K562 (cell line): ENCODE data around the gene SNCG. TPM values are rescaled to one million over a fixed set of nuclear protein-coding genes. Genes with fewer than 3 reads are reported as not detected.
A peak's percentile ranks its signal among the peaks of the same experiment; 100 is the strongest.

Source experiments
- ARID2 ChIP-seq: fragments of 450-650 bp; IDR thresholded peaks from 2 replicates; pipeline ENCODE4 v1.6.1; 2017; ENCODE audit warnings: antibody characterized with exemption, mild to moderate bottlenecking
- ATF1 ChIP-seq, 2 experiments: fragments of 450-650 bp in 1 of 2; IDR thresholded peaks; 2 replicates each; pipeline ENCODE4 v1.6.1; 2016; ENCODE audit warnings: missing compliant biosample characterization in 1 of 2, missing genetic modification characterization in 1 of 2
- E2F4 ChIP-seq: sonication (generic); formaldehyde crosslinking; IDR thresholded peaks from 2 replicates; pipeline ENCODE4 v1.8.0; 2022; ENCODE audit warnings: mild to moderate bottlenecking, low read depth, missing genetic modification reagents
- FOXK2 ChIP-seq, 2 experiments: fragments of 450-650 bp; IDR thresholded peaks in 1 of 2; conservative IDR thresholded peaks in 1 of 2; 2 replicates each; pipeline ENCODE4 v1.6.1; 2016; ENCODE audit warnings: low read depth in 2 of 2, mild to moderate bottlenecking in 1 of 2
- GMEB1 ChIP-seq: fragments of 250-450 bp; sonication (Bioruptor Pico); IDR thresholded peaks from 2 replicates; pipeline ENCODE4 v1.4.0; 2020; ENCODE audit warnings: mild to moderate bottlenecking
- GTF3C2 ChIP-seq: IDR thresholded peaks from 3 replicates; pipeline ENCODE4 v1.6.1; 2011; ENCODE audit warnings: borderline replicate concordance, mild to moderate bottlenecking, moderate library complexity; ENCODE audit not compliant: insufficient read length; ENCODE audit errors: extremely low read depth
- HBP1 ChIP-seq: fragments of 450-650 bp; formaldehyde crosslinking; IDR thresholded peaks from 2 replicates; pipeline ENCODE4 v1.4.0; 2022; ENCODE audit warnings: missing genetic modification characterization
- HNRNPUL1 ChIP-seq: fragments of 200-400 bp; formaldehyde crosslinking; IDR thresholded peaks from 2 replicates; pipeline ENCODE4 v1.6.1; 2017; ENCODE audit warnings: low read length
- IFI16 ChIP-seq: fragments of 250-450 bp; sonication (Bioruptor Pico); IDR thresholded peaks from 2 replicates; pipeline ENCODE4 v2.1.2; 2022; ENCODE audit warnings: mild to moderate bottlenecking, inconsistent platforms
- KAT2B ChIP-seq: IDR thresholded peaks from one replicate; pipeline ENCODE4 v1.6.1; 2012; ENCODE audit warnings: low read depth, mild to moderate bottlenecking, control low read depth, inconsistent platforms, low read length, moderate library complexity
- NELFE ChIP-seq: IDR thresholded peaks from 2 replicates; pipeline ENCODE4 v1.6.1; 2011; ENCODE audit warnings: mild to moderate bottlenecking; ENCODE audit not compliant: insufficient read depth, insufficient read length
- PTBP1 ChIP-seq: fragments of 200-400 bp; formaldehyde crosslinking; IDR thresholded peaks from 2 replicates; pipeline ENCODE4 v1.6.1; 2017; ENCODE audit warnings: low read depth, low read length
- RBM39 ChIP-seq: fragments of 200-400 bp; formaldehyde crosslinking; optimal IDR thresholded peaks from 2 replicates; pipeline ENCODE3; 2018; ENCODE audit warnings: low read depth, low read length
- SIRT6 ChIP-seq: IDR thresholded peaks from one replicate; pipeline ENCODE4 v1.6.1; 2012; ENCODE audit warnings: low read depth, mild to moderate bottlenecking, control low read depth, inconsistent platforms, low read length, moderate library complexity
- SLC30A9 ChIP-seq: fragments of 250-450 bp; sonication (Bioruptor Pico); IDR thresholded peaks from 2 replicates; pipeline ENCODE4 v1.8.0; 2022; ENCODE audit warnings: mild to moderate bottlenecking, moderate library complexity
- SMARCE1 ChIP-seq: fragments of 450-650 bp; IDR thresholded peaks from 2 replicates; pipeline ENCODE4 v1.7.1; 2016; ENCODE audit warnings: mild to moderate bottlenecking
- TAF9B ChIP-seq: fragments of 450-650 bp; IDR thresholded peaks from 2 replicates; pipeline ENCODE4 v1.6.1; 2018; ENCODE audit warnings: mild to moderate bottlenecking; ENCODE audit not compliant: partially characterized antibody
- VEZF1 ChIP-seq: fragments of 200-800 bp; sonication (Bioruptor generic); IDR thresholded peaks from 2 replicates; pipeline ENCODE4 v1.6.1; 2017; ENCODE audit warnings: missing genetic modification characterization, missing compliant biosample characterization
- ZNF354B ChIP-seq: fragments of 250-450 bp; sonication (Bioruptor Pico); IDR thresholded peaks from 2 replicates; pipeline ENCODE4 v1.4.0; 2020
- polyA plus RNA-seq, 8 experiments: library from polyadenylated mRNA; depleted of rRNA in 4 of 8; stranded (reverse) in 5 of 8; unstranded in 3 of 8; fragments of >200 nt; fragmentation: Nextera tagmentation in 2 of 8; fragmentation: Illumina TruSeq in 1 of 8; extraction: Ambion mirVana in 2 of 8; extraction: Trizol in 1 of 8; gene quantifications; 2 replicates each; pipeline versions ENCODE4 v1.2.1 to v1.2.3, GENCODE V29; 2011 to 2014; ENCODE audit warnings: inconsistent platforms in 1 of 8, missing spikeins in 1 of 8
- total RNA-seq, 7 experiments: library from RNA; depleted of rRNA in 6 of 7; stranded (reverse); fragments of >200 nt in 6 of 7; fragmentation: Illumina TruSeq in 2 of 7; extraction: Trizol in 2 of 7; gene quantifications; 2 replicates each; pipeline versions ENCODE4 v1.2.1 to v1.2.3, GENCODE V29; 2011 to 2021; ENCODE audit warnings: low replicate concordance in 1 of 7

Gene SNCG
- total and polyA plus RNA-seq, 9 of the 15 experiments (the other 6 are each of a cell fraction or from before 2014, with no cell fraction given) = 9.8 to 146 (median 93.6) TPM

- TF ChIP-seq E2F4 (CRISPR knock-in tag) (no peak), FOXK2 (conservative IDR thresholded peaks at IDR 0.05 in 1 of 2, IDR thresholded peaks at IDR 0.05 in 1 of 2; ENCODE audit: low read depth in 2 of 2) (peak in 1 of 2 experiments; percentile 60; a peak in 1 of 4 replicates), NELFE (no peak), TAF9B (peak; percentile 57), SMARCE1 (peak; percentile 59), GTF3C2 (no peak), GMEB1 (no peak), KAT2B (no peak), VEZF1 (peak; percentile 39; the same call in 1 of the 2 replicates), PTBP1 (no peak), HBP1 (CRISPR knock-in tag) (no peak), ATF1 (CRISPR knock-in tag; IDR thresholded peaks at IDR 0.05) (no peak), ATF1 (tag; IDR thresholded peaks at IDR 0.05) (peak; percentile 29; the same call in 1 of the 2 replicates), IFI16 (no peak), SLC30A9 (CRISPR knock-in tag) (no peak), RBM39 (no peak), ARID2 (no peak), SIRT6 (no peak), ZNF354B (CRISPR knock-in tag) (no peak), HNRNPUL1 (no peak)
Measured at GRCh38 chr10:86958901-86959736, 720 bp downstream of the SNCG start (continued).
